MM.1S (cell line): ENCODE results near the gene DISP3.

Source experiments
- CTCF ChIP-seq: fragments of 300-600 bp; sonication (generic); IDR thresholded peaks from 2 replicates; pipeline ENCODE4 v1.5.1; 2016; ENCODE audit warnings: antibody characterized with exemption, low read length, mixed read lengths
- EZH2 ChIP-seq: fragments of 300-600 bp; sonication (generic); optimal IDR thresholded peaks from 2 replicates; pipeline ENCODE3; 2017; ENCODE audit warnings: low read depth, mild to moderate bottlenecking, antibody characterized with exemption, low read length, mixed read lengths
- EZH2phosphoT487 ChIP-seq: fragments of 300-600 bp; sonication (generic); IDR thresholded peaks from 2 replicates; pipeline ENCODE4 v1.6.1; 2018; ENCODE audit warnings: antibody characterized with exemption, low read length

GRCh38 chr1:11455967-11456570, 22.9 kb upstream of the DISP3 start:
- no peak for TF ChIP-seq EZH2phosphoT487
- TF ChIP-seq CTCF = no peak
- no peak for TF ChIP-seq EZH2
